Epithelial cell of prostate (primary cell): Measurements from ENCODE around the gene LTF.
A peak's percentile ranks its signal among the peaks of the same experiment; 100 is the strongest.
"Not testable (repeated sequence)": the region's sequence is repeated elsewhere in the genome, so short reads cannot be mapped to it uniquely, and the experiment has no call there.

Experiments
- DNase-seq: peaks from one replicate; pipeline ENCODE4 v3.0.0-alpha.2; 2011; ENCODE audit warnings: low read depth, low spot score
- H3K27ac ChIP-seq: fragments of 450-650 bp; 2 replicates; pipeline ENCODE4 v1.5.1; 2017; ENCODE audit warnings: mild to moderate bottlenecking

LTF gene

DNA sequence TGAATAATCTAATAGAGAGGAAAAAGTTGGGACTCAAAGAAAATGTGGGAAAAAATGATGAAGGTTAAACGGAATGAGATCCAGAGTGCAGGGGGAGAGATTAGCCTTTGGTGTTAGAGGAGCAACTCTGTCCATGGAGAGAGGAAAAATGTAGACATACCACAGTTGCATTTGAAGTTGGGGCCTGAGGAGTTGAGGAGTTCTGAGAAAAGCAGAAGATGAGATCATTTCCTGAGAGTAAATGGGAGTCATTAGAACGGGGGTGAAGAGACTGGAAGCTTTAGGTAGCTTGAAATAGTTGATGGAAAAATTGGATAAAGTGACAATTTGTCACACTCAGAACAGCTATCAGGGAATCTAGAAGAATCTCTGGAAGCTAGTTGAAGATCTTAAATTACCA, 65.1 kb downstream of the LTF start:
- DNase-seq = no peak
- no peak overlapping the region for H3K27ac ChIP-seq

GRCh38 chr3:46399098-46399497, 65.6 kb downstream of the LTF start:
- H3K27ac ChIP-seq = no peak overlapping the region
- no peak for DNase-seq

DNA sequence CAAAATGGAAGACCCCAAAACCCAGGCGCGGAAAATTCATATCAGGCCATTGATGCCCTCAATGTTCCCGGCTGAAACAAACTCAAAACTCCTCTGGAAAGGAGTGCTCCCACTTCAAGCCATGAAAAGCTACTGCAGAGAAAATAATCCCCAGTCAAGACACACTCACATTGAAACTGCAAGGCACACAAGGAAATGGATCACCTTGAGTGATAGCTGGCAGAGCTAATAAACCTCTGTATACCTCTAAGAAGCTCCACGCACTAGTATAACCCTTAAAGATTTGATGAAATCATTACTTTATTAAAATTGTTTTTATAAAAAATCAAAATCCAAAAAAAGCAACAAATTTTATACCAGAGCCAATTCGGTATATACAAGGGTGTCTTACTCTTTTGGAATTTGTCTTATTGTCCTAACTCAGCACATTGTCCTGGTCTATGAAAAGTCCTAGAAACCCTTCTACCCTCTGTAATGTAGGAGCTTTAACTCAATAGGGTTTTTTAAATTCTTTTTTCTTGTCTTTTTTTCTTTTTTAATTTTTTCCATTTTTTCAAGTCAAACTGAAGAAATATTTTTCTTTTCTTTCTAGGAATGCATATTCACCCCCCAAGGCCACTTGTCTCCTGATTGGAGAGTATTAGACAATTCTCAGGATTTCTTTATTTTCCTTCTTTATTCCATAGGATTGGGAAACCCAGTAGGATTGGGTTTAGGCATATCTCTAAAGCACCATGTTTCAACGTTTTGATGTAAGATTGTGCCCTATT, 66.3 kb downstream of the LTF start:
- DNase-seq = no peak
- H3K27ac ChIP-seq = no peak overlapping the region

GRCh38 chr3:46397111-46397510, 67.6 kb downstream of the LTF start:
- H3K27ac ChIP-seq = no peak overlapping the region
- DNase-seq = no peak

DNA sequence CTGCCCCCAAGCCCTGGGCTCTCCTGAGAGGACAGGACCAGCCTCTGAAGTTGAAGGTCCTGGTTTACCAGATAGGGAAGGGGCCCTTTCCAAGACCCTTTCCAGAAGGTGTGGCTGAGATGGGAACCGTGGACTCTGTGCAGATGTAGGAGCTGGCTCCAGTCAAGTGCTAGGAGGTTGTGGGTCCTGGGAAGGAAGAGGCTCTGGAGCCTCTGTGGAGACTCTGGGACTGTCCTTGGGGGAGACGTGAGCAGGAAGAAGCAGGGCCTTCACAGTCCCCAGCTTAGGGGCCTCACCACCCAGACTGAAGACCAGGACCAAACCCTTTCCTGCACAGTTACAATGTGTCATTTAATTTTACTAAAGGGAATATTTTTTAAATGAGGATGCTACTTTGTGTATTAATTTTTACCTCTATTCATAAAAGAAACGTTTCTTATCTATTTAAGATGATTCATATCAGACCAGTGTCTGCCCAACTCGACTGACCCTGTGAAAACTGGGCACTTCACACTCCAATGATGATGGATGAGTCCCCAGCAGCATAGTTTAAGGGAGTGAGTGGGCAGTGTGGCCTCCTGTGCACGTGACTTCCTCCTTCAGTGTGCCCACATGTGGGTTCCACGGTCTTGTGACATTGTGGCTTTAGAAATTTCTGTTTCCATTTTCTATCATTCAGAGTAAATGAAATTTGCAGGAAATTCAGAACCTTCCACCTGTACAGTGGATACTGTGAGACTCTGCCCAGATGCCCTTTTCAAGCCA, 68.8 kb downstream of the LTF start:
- no peak overlapping the region for H3K27ac ChIP-seq
- DNase-seq = no peak

GRCh38 chr3:46395210-46395661, 69.5 kb downstream of the LTF start:
- no peak for DNase-seq
- H3K27ac ChIP-seq = no peak overlapping the region

DNA sequence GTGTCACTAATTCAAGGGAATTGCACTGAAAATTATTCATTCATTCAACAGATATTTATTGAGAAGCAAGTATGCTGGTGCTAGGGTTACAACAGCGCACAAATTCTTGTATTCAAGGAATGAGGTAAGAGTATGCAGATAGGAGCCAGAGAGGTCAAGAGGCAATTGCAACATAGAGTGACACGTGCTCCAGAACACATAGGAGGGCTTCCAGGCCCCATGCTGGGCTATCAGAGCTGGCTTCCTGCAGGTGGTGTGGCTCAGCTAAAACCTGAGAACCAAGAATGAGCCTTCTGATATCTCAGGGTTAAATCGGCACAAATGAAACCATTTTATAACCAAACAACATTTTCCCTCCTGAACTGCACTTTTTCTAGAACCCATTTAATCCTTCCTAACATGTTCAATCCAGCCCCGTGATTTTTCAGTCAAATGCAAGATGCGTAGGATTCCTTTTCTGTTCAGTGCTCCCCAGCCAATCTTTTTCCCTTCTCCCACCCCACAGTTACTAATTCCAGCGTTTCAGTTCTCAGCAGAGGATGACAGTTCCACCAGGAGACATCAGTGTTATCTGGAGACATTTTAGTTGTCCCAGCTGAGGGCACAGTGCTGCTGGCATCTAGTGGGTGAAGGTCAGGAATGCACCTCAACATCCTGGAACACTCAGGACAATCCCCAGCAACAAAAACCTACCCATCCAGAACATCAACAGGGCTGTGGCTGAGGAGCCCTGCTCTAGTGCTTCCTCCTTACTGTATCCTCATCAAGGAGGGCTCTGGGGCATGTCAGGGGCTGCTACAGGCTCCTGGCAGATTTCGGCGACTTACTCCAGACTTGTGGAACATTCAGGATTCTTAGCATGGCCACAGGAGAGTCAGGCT, 70.9 kb downstream of the LTF start:
- DNase-seq = no peak
- no peak overlapping the region for H3K27ac ChIP-seq

GRCh38 chr3:46393011-46393410, 71.7 kb downstream of the LTF start:
- no peak overlapping the region for H3K27ac ChIP-seq
- DNase-seq = no peak

GRCh38 chr3:46391526-46391925, 73.2 kb downstream of the LTF start:
- not testable (repeated sequence) for DNase-seq

GRCh38 chr3:46389306-46389705, 75.4 kb downstream of the LTF start:
- H3K27ac ChIP-seq = no peak overlapping the region

More at GRCh38 chr3:46391526-46391925, 73.2 kb downstream of the LTF start:
- H3K27ac ChIP-seq = not testable (repeated sequence)

DNA sequence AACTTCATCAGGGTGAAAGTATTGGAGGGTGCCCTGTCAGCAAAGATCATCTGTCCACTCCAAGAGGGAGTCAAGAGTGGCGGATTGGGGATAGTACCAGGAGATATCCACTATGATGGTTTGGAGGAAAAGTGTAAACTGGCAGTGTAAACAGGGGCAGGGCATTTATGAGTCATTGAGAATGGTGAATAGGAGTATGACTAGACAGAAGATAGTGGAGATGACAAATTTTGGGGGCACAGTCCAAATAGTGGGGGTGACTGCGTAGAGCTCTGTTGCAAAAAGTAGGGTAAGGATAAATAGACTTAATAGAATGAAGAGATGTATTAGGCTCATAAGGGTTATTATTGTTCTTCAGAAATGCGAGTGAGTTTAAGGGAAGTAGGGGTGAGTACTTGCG, 75.9 kb downstream of the LTF start:
- not testable (repeated sequence) for DNase-seq, H3K27ac ChIP-seq

More at GRCh38 chr3:46389306-46389705, 75.4 kb downstream of the LTF start:
- no peak for DNase-seq

DNA sequence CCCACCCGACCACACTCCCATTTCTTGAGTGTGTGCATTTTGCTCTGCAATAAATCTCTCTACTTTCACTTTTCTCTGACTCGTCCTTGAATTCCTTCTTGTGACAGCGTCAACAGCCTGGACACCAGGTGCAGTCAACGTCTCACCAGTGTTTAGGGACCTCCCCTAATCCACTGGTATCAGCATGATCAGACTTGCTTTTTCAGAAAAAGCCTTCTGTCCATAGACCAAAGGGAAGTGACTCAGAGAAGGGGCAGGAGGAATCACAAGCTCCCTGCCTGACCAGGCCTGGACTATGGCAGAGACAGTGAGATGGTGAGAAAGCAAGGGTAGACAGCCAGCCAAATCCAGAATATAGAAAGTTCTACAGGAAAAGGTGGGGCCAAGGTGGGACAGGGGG, 78.5 kb downstream of the LTF start:
- DNase-seq = peak; percentile 96
- H3K27ac ChIP-seq = peak overlapping the region; percentile 66
